Measurements from ENCODE around the gene SFI1. TPM values are rescaled to one million over a fixed set of nuclear protein-coding genes. Genes with fewer than 3 reads are reported as not detected.

Gene SFI1

DNA sequence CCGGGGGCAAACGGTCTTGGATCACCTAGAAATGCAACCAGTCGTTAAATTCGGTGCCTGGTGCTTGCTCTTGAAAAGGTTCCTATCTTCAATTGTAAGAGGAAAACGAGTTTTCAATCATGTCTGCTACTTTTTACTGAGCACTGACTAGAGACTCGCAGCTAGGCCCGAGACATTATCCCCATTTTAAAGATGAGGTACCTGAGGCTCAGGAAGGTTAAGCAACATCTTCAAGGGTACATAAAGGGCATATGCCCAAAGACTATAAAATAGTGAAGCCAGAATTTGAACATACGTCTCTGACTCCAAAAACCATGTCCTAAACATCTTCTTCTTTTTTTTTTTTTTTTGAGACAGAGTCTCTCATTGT, 166.3 kb downstream of the SFI1 start:
- H2AK5ac ChIP-seq (ENCODE audit: low read depth, low read length), result no peak overlapping the region
- no peak overlapping the region for H2BK120ac ChIP-seq (ENCODE audit: low read depth, low read length)
- no peaks in the 10 kb centered on the region for H3K9me3 ChIP-seq (replicated peaks in 1 of 2; ENCODE audit: control insufficient read depth in 2 of 2, insufficient read depth in 1 of 2, low read depth in 1 of 2, low read length in 2 of 2)
- peak overlapping the region in 1 of 2 donors; percentile 67 for H3K4me3 ChIP-seq (ENCODE audit: low read length in 2 of 2)
- peak overlapping the region; percentile 94 for H2AFZ ChIP-seq (ENCODE audit: low read length)
- H3K36me3 ChIP-seq (replicated peaks in 1 of 2; ENCODE audit: control insufficient read depth in 2 of 2, insufficient read depth in 2 of 2, low read length in 2 of 2), result no peaks in the 10 kb centered on the region
- H3K14ac ChIP-seq (ENCODE audit: low read length), result no peak overlapping the region
- peak overlapping the region; percentile 24 for H4K8ac ChIP-seq (ENCODE audit: low read depth, low read length)
- no peak overlapping the region for H2BK15ac ChIP-seq (ENCODE audit: low read length)
- DNase-seq (ENCODE audit: low spot score), result no peak
- H3K79me1 ChIP-seq (ENCODE audit: low read depth, low read length), result peaks cover 5% of the 10 kb centered on the region
- no peak overlapping the region for H3K27ac ChIP-seq (replicated peaks; ENCODE audit: low read length)
- H4K91ac ChIP-seq (ENCODE audit: low read depth, low read length, poor library complexity), result no peak overlapping the region
- no peak overlapping the region for H2BK5ac ChIP-seq (ENCODE audit: low read length)
- WGBS, 2 donors (ENCODE audit: extremely low coverage in 2 of 2, insufficient read length in 2 of 2, insufficient replicate concordance in 1 of 2), result no CpG with 5 or more reads among the region's 8 CpGs
- peaks cover 2 to 4% of the 10 kb centered on the region in 2 donors for H3K4me1 ChIP-seq (ENCODE audit: control insufficient read depth in 2 of 2, insufficient read depth in 1 of 2, low read depth in 1 of 2, low read length in 2 of 2)
- no peak overlapping the region for H3K23ac ChIP-seq (ENCODE audit: low read depth, low read length, poor library complexity)
- no peak overlapping the region for H2BK12ac ChIP-seq (ENCODE audit: low read length)
- peak overlapping the region; percentile 84 for H3K18ac ChIP-seq (ENCODE audit: low read length)
- peak overlapping the region; percentile 63 for H3K4me2 ChIP-seq (ENCODE audit: insufficient read depth, low read length, poor library complexity, severe bottlenecking)
- H3K27me3 ChIP-seq (ENCODE audit: control insufficient read depth in 3 of 3, insufficient read depth in 3 of 3, low read depth in 1 of 3, low read length in 3 of 3), result no peaks in the 10 kb centered on the region
- H3K4ac ChIP-seq (ENCODE audit: low read length), result no peak overlapping the region
- H3K9ac ChIP-seq (ENCODE audit: low read depth, low read length, poor library complexity), result no peak overlapping the region

Small RNA genes lying within 50 kb of the gene (small RNA-seq; reads per million reads assigned to genes)
- not detected for gene AL096701.2 (ENCODE audit: insufficient read depth)
- gene RNU6-28P (ENCODE audit: insufficient read depth), result not detected

All from neuronal stem cell (in vitro differentiated cells).